ENCODE data around the gene CCDC106. TPM values are rescaled to one million over a fixed set of nuclear protein-coding genes. Genes with fewer than 3 reads are reported as not detected.
A peak's percentile ranks its signal among the peaks of the same experiment; 100 is the strongest.

CCDC106 gene
- total RNA-seq, 2 experiments from 2014 or later: 1.7 to 1.8 TPM

GRCh38 chr19:55668603-55669348 is 20.8 kb downstream of the CCDC106 start:
- peaks cover 78% of the 10 kb centered on the region for H3K36me3 ChIP-seq (ENCODE audit: insufficient read depth, low read length)
- Mint-ChIP-seq H3K36me3 (ENCODE audit: low read depth) (peaks cover 85% of the 10 kb centered on the region), H3K4me3 (no peak overlapping the region), H3K9me3 (no peaks in the 10 kb centered on the region), H3K4me1 (ENCODE audit: low read depth) (peaks cover 12% of the 10 kb centered on the region), H3K27me3 (no peaks in the 10 kb centered on the region), H3K27ac (no peak overlapping the region)
- no peaks in the 10 kb centered on the region for H3K27me3 ChIP-seq (ENCODE audit: control insufficient read depth in 1 of 2, insufficient read depth in 2 of 2, low read length in 2 of 2)
- peaks cover 29% of the 10 kb centered on the region for H3K4me1 ChIP-seq (ENCODE audit: insufficient read depth, low read length)
- no peak for TF ChIP-seq CTCF (IDR thresholded peaks at IDR 0.05)
- ATAC-seq (ENCODE audit: poor library complexity) (no peak), DNase-seq (no peak)
- H3K9me3 ChIP-seq (ENCODE audit: control insufficient read depth in 1 of 2, insufficient read depth in 1 of 2, low read length in 2 of 2): no peaks in the 10 kb centered on the region
- POLR2A ChIA-PET: no interaction called here
- no peak overlapping the region for H3K27ac ChIP-seq (ENCODE audit: low read depth in 1 of 2, low read length in 2 of 2)
- intact Hi-C loops (cut with DNase I, micrococcal nuclease): no loop called here
- CTCF ChIA-PET: no interaction called here
- no peak overlapping the region for H3K4me3 ChIP-seq (ENCODE audit: low read length)

GRCh38 chr19:55669418-55670279 is 21.6 kb downstream of the CCDC106 start:
- ChIA-PET POLR2A (no interaction called here), CTCF (no interaction called here)
- no peak overlapping the region for H3K4me3 ChIP-seq (ENCODE audit: low read length)
- H3K27me3 ChIP-seq (ENCODE audit: control insufficient read depth in 1 of 2, insufficient read depth in 2 of 2, low read length in 2 of 2): no peaks in the 10 kb centered on the region
- intact Hi-C loops (cut with DNase I, micrococcal nuclease): loop anchor here in 1 of 2 experiments (2.0 to 10.0 kb wide), 2 partner anchors 13 to 645 kb away; partner anchors contain the start of gene ZSCAN5A
- DNase-seq (no peak), ATAC-seq (ENCODE audit: poor library complexity) (no peak)
- H3K9me3 Mint-ChIP-seq: no peaks in the 10 kb centered on the region
- H3K27ac Mint-ChIP-seq: no peak overlapping the region
- no peak for TF ChIP-seq CTCF (IDR thresholded peaks at IDR 0.05)
- H3K4me3 Mint-ChIP-seq: no peak overlapping the region
- peaks cover 32% of the 10 kb centered on the region for H3K4me1 ChIP-seq (ENCODE audit: insufficient read depth, low read length)
- H3K9me3 ChIP-seq (ENCODE audit: control insufficient read depth in 1 of 2, insufficient read depth in 1 of 2, low read length in 2 of 2): no peaks in the 10 kb centered on the region
- H3K27me3 Mint-ChIP-seq: no peaks in the 10 kb centered on the region
- H3K27ac ChIP-seq (ENCODE audit: low read depth in 1 of 2, low read length in 2 of 2): no peak overlapping the region
- H3K36me3 ChIP-seq (ENCODE audit: insufficient read depth, low read length): peaks cover 73% of the 10 kb centered on the region
- H3K36me3 Mint-ChIP-seq (ENCODE audit: low read depth): peaks cover 82% of the 10 kb centered on the region
- H3K4me1 Mint-ChIP-seq (ENCODE audit: low read depth): peaks cover 15% of the 10 kb centered on the region

- peak overlapping the region; percentile 42 for H3K4me3 Mint-ChIP-seq
- peak in 4 of 14 experiments; percentile 21 to 68 (median 43) for DNase-seq
- H3K4me1 Mint-ChIP-seq (ENCODE audit: low read depth): peaks cover 17% of the 10 kb centered on the region
Measured at GRCh38 chr19:55670280-55671053, 22.5 kb downstream of the CCDC106 start.

More at GRCh38 chr19:55670280-55671053, 22.5 kb downstream of the CCDC106 start:
- no peaks in the 10 kb centered on the region for H3K9me3 Mint-ChIP-seq
- no peaks in the 10 kb centered on the region for H3K9me3 ChIP-seq (ENCODE audit: control insufficient read depth in 1 of 2, insufficient read depth in 1 of 2, low read length in 2 of 2)
- H3K36me3 Mint-ChIP-seq (ENCODE audit: low read depth): peaks cover 80% of the 10 kb centered on the region
- CTCF ChIA-PET: interaction anchor here (1.5 kb wide), 1 partner anchor 38 kb away, joined by 10 read pairs; no protein-coding TSS in a partner anchor
- no peak for ATAC-seq (ENCODE audit: poor library complexity)
- POLR2A ChIA-PET: interaction anchor here (2.0 kb wide), 1 partner anchor 16 kb away, joined by 9 read pairs; the partner anchor contains the start of gene U2AF2
- no peak overlapping the region for H3K27ac ChIP-seq (ENCODE audit: low read depth in 1 of 2, low read length in 2 of 2)
- no peak overlapping the region for H3K4me3 ChIP-seq (ENCODE audit: low read length)
- intact Hi-C loops (cut with DNase I, micrococcal nuclease): loop anchor here in 1 of 2 experiments (2.0 to 10.0 kb wide), 2 partner anchors 14 to 644 kb away; partner anchors contain the start of gene ZSCAN5A
- H3K27ac Mint-ChIP-seq: peak overlapping the region; percentile 76
- H3K4me1 ChIP-seq (ENCODE audit: insufficient read depth, low read length): peaks cover 32% of the 10 kb centered on the region
- no peaks in the 10 kb centered on the region for H3K27me3 ChIP-seq (ENCODE audit: control insufficient read depth in 1 of 2, insufficient read depth in 2 of 2, low read length in 2 of 2)
- no peak for TF ChIP-seq CTCF (IDR thresholded peaks at IDR 0.05)
- H3K36me3 ChIP-seq (ENCODE audit: insufficient read depth, low read length): peaks cover 68% of the 10 kb centered on the region
- no peaks in the 10 kb centered on the region for H3K27me3 Mint-ChIP-seq
